RPMI8226 (cell line): ENCODE results near the gene FFAR2.
"Not testable (repeated sequence)": the region's sequence is repeated elsewhere in the genome, so short reads cannot be mapped to it uniquely, and the experiment has no call there.

Source experiments
- DNase-seq: peaks from one replicate; pipeline ENCODE4 v3.0.0-alpha.2; 2015

The FFAR2 gene

DNA sequence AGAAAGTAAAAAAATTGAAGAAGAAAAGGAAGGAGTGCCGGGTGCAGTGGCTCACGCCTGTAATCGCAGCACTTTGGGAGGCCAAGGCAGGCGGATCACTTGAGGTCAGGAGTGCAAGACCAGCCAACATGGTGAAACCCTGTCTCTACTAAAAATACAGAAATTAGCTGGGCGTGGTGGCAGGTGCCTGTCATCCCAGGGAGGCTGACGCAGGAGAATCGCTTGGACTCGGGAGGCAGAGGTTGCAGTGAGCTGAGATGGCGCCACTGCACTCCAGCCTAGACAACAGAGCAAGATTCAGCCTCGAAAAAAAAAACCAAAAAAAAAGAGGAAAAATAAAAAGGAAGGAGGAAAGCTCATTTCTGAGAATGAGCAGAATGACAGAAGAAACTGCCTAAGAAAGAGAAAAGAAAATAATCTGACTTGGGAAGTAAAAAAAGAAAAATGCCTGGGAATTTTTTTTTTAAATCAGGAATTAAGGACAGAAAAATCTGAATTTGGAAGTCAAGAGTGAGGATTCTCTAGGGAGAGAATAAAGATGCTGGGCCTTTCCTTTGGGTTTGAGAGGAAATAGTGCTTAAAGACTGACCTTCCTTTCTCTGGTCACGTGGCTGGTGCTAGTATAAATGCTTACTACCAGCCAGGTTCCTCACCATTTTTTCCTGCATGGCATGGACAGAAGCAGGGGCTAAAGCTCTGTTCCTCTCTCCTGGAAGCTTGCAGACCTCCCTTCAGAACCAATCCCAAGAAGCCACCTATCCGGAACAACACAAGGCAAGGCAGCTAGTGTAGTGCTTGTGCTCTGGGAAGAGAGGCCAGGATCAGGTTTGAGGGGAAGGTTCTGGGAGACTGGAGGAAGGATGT is at the start of gene FFAR2:
TSS of gene FFAR2 (plus strand) at position 652 of the 864 bp plus-strand sequence. CDS start 1,458 bp downstream, outside the sequence.
- no peak for DNase-seq

DNA sequence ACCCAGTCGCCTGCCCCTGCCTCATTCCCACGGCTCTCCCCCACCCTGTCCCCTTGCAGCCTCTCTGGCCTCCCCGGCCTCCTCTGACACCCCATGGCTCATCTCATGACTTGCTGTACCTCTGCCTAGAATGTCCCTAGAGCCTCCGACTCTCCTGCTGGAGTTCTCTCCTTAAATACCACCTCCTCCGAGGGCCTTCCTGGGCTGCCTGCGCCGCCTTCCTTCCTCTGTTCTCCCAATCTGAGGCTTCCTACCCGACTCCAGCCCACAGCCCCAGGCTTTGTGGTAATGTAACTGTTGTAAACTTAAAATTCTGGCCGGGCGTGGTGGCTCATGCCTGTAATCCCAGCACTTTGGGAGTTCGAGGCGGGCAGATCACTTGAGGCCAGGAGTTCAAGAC is 49.5 kb upstream of the FFAR2 start:
- no peak for DNase-seq

DNA sequence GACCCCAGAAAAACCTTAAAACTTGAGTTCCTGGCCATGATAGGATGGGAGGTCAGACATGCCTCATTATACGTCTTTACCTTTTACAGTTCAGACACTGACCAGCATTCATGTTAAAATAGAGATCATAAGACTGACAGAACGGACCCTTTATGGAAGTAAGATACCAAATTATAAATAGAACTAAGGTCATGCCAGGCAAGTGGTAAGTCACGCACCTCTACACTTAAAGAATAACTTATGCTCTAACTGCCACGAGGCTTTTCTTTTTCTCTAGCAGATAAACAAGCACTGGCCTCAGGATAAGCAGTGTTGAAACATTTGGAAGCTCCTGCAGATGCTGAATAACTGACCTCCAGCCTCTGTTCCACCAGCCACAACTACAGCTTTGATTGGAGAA is 48.8 kb upstream of the FFAR2 start:
- no peak for DNase-seq

DNA sequence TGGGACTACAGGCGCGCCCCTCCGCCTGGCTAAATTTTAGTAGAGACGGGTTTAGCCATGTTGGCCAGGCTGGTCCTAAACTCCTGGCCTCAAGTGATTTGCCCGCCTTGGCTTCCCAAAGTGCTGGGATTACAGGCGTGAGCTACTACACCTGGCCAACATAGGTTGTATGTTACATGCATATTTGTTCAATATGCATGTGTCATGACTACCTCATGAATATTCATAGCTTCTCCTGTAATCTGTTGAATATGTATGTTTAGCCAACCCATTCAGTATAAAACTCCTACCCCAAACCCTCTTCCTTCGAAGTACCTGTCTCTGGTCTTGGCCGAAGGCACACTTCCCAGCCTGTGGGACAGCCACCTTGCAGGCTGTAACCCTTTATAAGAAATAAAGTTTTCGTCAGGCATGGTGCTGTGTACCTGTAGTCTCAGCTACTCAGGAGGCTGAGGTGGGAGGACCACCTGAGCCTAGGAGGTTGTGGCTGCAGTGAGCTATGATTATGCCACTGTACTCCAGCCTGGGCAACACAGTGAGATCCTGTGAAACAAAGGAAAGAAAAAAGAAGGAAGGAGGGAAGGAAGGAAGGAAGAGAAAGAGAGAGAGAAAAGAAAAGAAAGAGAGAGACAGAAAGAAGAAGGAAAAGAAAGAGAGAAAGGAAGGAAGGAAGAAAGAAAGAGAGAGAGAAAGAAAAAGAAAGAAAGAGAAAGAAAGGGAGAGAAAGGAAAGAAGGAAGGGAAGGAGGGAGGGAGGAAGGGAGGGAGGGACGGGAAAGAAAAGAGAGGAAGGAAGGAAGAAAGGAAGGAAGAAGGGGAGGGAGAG is 47.9 kb upstream of the FFAR2 start:
- DNase-seq: no peak

DNA sequence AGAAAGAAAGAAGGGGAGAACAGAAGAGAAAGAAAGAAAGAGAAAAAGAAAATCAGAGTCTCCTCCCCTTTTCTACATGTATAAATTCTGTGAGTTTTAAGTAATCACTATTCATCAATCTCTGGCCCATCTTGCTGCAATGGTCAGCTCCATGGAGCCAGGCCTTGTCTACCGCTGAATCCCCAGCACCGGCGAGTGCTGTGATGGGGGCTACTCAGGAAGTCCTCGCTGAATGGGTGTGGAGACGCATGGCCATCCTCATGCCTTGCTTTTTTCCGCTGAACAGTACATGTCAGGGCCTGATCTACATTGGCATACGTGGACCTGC is 47.3 kb upstream of the FFAR2 start:
- no peak for DNase-seq

DNA sequence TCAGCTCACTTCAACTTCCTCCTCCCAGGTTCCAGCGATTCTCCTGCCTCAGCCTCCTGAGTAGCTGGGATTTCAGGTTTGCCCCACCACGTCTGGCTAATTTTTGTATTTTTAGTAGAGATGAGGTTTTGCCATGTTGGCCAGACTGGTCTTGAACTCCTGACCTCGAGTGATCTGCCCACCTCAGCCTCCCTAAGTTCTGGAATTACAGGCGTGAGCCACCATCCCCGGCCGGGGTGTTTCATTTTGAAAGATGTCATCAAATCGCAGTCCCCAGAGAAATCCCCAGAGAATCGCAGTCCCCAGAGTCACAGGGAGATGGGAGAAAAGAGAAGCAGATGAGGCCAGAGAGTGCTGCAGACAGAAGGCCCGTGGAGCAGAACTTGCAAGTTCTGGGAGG is 46.6 kb upstream of the FFAR2 start:
- not testable (repeated sequence) for DNase-seq

DNA sequence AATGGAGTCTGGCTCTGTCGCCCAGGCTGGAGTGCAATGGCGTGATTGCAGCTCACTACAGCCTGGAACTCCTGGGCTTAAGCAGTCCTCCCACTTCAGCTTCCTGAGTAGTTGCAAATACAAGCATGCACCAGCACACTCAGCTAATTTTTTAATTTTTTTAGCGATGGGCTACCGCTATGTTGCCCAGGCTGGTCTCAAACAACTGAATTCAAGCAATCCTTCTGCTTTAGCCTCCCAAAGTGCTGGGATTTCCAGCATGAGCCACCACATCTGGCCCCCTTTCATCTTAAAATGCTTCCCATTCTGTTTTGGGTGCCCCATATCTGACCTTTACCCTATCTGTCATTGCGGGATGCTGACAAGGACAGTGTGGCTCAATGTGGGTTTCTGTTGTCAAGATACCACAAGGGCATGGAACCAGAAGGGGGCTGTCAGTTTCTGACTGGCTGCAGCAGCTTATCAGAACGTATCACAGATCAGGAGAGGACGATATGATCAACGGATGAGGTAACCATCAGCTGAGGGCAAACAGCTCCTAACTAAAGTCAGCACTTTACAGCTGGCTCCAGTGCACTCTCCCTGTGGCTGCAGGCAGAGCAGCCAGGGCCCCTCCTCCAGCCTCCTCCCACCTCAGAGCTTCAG is 44.8 kb upstream of the FFAR2 start:
- DNase-seq: peak; percentile 86

DNA sequence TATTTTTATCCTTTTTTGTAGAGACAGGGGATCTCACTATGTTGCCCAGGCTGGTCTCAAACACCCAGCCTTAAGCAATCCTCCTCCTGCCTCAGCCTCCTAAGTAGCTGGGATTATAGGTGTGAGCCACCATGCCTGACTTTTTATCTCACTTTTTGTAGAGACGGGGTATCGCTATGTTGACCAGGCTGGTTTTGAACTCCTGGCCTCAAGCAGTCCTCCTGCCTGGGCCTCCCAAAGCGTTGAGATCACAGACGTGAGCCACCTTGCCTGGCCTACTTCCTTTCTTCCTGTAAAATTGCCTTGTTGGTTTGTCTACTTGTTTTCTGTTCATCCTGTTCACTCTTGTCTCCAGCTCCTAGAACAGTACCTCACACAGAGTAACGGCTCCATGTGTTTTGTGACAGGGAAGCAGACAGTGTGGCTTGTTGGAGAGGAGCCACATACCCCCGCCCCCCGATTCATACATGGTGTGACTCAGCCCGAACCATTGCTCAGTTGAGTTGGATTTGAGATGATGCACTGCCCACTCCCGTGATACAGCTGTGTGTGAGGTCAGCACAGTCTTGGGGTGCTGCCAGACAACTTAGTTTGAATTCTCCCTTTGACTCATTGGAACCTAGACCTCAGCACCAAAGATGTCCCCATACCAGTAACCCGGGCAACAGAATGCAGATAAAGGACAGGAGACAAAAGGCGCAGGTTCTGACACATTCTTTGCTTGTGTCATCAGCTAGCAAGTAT is 43.0 kb upstream of the FFAR2 start:
- peak; percentile 29 for DNase-seq

DNA sequence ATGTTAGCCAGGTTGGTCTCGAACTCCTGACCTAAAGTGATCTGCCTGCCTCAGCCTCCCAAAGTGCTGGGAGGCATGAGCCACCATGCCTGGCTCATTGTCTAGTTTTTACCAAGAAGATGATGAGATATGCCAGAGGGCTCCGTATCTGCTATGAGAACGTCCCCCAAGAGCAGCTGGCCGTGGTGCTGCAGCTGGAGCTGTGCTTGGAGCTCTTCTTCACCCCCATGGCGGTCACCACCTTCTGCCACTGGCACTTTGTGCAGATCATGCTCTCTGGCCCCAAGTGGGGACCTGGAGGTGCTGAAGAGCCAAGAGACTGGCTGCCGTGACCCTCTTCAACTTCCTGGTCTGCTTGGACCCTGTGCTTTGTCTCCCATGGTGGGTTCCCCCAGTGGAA is 40.4 kb upstream of the FFAR2 start:
- no peak for DNase-seq

DNA sequence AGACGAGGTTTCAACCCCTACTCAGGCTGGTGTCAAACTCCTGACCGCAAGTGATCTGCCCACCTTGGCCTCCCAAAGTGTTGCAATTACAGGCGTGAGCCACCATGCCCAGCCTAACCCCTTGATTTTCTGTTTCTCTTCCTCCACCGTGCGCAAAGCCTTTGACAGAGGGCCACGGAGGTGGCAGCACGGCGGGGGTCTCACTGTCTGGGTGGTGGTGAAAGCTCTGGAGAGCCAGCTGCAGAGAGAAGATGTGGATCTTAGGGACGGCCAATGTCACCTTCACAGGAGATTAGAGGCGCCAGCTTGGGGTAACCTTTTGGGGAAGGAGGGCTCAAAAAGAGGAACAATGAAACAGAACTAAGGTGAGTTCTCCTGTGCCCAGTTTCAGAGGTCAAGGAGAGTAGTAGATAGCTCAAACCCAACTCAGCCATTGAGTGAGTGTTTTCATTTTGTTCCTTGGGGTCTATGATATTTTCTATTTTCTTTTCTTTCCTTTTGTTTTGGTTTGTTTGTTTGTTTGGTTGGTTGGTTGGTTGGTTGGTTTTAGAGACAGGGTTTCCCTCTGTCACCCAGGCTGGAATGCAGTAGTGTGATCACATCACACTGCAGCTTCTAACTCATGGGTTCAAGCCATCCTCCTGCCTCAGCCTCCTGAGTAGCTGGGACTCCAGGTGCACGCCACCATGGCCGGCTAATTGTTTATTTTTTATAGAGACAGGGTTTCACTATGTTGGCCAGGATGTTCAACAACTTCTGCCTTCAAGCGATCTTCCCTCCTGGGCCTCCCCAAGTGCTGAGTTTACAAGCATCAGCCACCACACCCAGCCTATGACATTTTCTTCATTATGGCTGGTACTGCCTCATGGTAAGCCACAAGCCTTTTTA is 39.5 kb upstream of the FFAR2 start:
- DNase-seq: peak; percentile 80

DNA sequence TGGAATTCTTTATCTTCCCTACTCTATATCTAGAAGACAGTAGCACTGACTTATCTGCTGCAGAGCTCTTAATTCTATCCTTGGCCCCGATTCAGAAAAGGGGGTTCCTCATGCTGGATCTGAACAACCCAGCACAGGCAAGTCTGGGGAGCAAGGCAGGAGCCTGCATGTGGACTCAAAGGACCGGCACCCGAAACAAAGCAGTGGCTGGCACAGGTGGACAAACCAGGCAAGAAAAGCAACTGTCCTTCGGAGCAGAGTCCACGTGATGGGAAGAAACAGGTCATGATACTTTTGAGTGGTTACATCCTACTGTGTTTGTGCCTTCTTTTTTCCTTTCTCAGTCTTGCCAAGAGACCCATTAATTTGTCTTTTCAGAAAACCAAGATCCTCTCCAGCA is 38.9 kb upstream of the FFAR2 start:
- DNase-seq: peak; percentile 53

DNA sequence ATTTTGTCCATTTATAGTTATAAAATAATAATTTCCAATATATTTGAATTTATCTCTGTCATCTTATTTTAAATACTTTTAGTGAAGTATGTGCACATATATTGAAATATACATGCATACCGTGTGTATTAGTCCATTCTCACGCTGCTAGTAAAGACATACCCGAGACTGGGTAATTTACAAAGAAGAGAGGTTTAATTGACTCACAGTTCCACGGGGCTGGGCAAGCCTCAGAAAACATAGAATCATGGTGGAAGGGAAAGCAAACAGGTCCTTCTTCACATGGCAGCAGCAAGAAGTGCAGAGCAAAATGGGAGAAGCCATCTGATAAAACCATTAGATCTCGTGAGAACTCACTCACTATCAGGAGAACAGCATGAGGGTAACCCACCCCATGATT is 37.6 kb upstream of the FFAR2 start:
- DNase-seq: no peak

DNA sequence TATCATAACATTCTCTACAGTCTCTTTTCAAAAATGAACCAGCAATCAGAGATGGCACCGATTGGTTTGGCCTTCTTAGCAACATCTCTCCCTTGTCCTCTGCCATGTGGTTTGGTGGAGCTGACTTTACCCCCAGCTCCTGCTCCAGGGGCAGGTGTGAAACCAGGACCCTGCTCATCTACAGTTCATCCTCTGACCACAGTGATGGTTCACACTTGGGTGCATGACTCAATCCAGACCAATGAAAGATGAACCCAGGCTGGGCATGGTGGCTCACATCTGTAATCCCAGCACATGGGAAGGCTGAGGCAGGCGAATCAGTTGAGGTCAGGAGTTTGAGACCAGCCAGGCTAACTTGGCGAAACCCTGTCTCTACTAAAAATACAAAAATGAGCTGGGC is 33.6 kb upstream of the FFAR2 start:
- DNase-seq: no peak

DNA sequence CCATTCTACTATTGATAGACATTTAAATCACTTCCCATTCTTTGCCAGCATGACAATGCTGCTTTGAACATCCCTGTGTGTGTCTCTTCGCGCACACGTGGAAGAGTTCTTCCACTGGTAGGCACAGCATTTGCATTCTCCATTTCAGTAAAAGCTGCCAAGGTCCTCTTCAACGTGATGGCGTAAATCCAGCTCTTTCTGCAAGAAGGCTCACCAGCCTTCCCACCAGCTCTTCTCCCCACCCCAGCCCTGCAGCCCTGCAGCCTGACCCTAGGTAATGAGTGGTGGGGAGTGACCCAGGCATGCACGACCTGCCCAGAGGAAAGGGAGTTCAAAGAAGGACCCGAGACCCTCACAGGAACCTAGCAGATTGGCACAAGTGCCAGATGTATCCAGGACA is 31.7 kb upstream of the FFAR2 start:
- DNase-seq: no peak

DNA sequence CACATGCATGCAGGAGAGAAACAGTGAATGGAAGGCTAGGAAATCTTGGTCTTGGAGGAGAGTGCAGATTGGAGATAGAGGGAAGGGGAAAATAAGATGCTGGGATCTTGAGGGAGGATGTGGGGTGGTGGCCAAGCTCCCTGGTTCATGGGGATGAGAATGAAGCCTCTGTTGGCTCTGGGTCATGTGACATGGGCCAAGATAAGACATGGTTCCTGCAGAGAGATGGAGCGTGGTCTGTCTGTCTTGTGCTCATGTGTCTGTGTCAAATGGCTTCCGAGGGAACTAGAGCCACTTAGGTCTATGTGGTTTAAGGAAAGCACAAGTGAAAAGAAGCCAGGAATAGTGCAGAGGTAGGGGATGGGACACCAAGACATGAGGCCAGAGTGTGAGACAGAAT is 30.8 kb upstream of the FFAR2 start:
- DNase-seq: no peak

DNA sequence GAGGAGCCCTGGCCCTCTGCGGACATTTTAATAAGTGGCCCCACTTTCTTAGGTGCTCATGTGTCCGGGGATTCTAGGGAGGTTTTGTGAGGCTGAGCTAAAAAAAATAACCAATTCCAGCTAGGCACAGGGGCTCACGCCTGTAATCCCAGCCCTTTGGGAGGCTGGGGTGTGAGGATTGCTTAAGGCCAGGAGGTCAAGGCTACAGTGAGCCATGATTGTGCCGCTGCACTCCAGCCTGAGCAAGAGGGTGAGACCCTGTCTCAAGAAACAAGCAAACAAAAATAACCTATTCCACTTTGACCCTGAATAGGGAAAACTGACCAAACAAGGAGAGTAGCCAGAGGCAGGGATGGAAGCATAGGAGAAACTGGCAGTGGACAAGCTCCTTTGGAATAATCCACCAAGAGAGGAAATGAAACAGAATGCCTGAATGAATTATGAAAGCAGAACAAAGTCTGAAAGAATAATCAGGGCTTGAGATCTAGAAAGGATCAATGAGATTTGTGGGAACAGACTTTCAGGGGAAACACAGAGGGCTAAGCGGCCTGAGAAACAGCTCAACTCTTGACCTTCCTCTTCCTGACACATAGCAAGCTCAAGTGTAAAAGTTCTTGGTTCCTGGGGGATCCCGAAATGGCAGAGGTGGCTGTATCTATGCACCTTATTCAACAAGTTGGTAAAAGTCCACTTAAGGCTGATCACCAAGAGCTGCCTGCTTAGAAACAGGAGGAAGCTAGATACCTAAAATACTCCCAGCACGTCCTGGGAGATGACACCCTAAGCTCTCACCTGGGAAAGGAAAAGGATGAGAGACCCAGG is 30.1 kb upstream of the FFAR2 start:
- no peak for DNase-seq

DNA sequence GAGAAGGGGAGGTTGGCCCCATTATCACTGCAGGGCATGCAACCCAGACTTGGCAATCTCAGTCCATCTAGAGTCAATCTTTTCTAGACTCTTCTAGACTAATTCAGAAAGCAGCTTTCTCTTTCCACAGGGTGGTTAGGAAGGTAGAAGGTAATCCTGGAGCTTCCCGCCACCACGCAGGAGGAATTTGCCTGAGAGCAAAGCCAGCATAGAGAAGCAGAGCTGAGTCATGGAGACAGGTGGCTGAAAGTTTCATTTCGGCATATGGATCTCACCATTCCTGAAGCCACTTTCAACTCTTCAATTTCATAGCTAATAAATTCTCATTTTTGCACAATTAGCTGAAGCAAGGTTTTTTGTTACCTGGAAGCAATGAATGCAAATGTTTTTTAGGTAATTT is 29.0 kb upstream of the FFAR2 start:
- peak; percentile 49 for DNase-seq

DNA sequence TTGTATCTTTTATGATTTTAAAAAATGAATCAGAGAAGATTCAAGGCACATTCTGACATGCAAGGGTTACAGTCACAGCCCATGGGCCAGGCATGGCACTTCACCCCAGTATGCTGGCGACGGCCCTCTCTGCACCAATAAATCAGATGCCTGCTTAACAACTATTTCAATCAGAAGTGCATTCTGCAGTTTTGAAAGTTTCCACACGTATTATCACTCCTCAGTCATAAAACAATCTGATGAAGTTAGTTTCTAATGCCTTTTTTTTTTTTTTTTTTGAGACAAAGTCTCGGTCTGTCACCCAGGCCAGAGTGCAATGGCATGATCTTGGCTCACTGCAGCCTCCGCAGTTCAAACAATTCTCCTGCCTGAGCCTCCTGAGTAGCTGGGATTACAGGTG is 28.3 kb upstream of the FFAR2 start:
- DNase-seq: no peak

DNA sequence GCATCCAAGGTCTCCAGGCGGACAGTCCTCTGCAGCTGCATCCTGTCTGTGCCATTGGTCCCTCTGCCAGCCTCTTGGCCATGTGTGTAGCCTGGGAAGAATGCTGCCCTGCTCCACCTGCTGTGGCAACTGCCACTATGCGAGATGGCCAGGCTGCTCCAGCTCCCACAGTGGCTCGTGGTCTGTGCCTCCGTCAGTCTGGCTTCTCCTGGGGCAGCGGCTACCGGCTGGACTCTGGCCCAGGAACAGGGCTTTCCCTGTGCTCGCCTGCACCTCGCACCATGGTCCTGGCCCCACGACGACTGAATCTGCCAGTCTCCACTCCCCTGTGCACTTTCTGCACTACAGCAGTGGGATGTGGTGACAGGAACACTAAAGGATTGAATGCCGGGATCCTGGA is 26.7 kb upstream of the FFAR2 start:
- DNase-seq: no peak

DNA sequence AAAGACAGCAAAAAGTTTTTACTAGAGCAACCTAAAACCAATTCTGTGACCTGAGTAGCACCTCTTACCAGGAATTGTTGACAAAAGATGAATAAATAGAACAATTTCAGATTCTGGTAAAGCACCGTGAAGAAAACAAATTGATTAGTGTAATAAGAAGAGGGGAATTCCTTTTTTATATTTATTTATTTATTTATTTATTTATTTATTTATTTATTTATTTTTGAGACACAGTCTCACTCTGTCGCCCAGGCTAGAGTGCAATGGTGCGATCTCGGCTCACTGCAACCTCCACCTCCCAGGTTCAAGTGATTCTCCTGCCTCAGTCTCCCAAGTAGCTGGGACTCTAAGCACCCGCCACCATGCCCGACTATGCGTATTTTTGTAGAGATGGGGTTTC is 24.7 kb upstream of the FFAR2 start:
- DNase-seq: not testable (repeated sequence)

DNA sequence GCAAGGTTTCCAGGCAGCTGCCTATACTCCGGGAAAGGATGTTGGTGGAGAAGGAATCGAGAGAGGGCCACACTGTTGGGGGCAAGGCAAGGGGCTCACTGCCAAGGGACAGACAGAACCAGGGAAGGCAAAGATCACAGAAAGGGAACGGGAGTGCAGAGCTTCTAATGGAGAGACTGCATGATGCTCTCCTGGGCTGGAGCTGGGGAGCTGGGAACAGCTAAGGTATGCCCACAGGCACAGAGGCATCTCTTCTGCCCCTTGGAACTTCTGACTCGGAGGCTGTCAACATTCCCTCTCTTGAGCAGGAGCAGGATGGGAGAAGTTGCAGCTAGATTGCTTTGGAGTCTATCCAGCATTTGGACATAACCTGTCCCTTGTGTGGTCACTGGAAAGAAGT is 22.4 kb upstream of the FFAR2 start:
- no peak for DNase-seq
